Loucy (cell line): ENCODE data around the gene SLC38A1.

Source experiments
- H2AFZ ChIP-seq: fragments of 200-600 bp; sonication (generic); 2 replicates; pipeline ENCODE4 v1.6.0; 2016; ENCODE audit warnings: antibody characterized with exemption, mild to moderate bottlenecking, low read length, moderate library complexity
- H3F3A ChIP-seq: fragments of 200-600 bp; 2 replicates; pipeline ENCODE4 v1.6.0; 2016; ENCODE audit warnings: antibody characterized with exemption, low read depth, mild to moderate bottlenecking
- H3K27me3 ChIP-seq: fragments of 200-600 bp; sonication (generic); 2 replicates; pipeline ENCODE4 v1.6.1; 2014; ENCODE audit warnings: low read length, mild to moderate bottlenecking; ENCODE audit not compliant: insufficient read depth, poor library complexity, severe bottlenecking
- H3K36me3 ChIP-seq: fragments of 200-600 bp; sonication (generic); 2 replicates; pipeline ENCODE4 v1.6.1; 2016; ENCODE audit warnings: low read length; ENCODE audit not compliant: insufficient read depth
- H3K4me1 ChIP-seq: fragments of 200-600 bp; sonication (generic); 2 replicates; pipeline ENCODE4 v1.5.1; 2014; ENCODE audit warnings: low read length, mild to moderate bottlenecking; ENCODE audit not compliant: insufficient read depth, poor library complexity, severe bottlenecking
- H3K4me2 ChIP-seq: fragments of 200-600 bp; sonication (generic); 2 replicates; pipeline ENCODE4 v1.6.0; 2014; ENCODE audit warnings: antibody characterized with exemption, low read length, low read depth, mild to moderate bottlenecking; ENCODE audit not compliant: poor library complexity, severe bottlenecking
- H3K4me3 ChIP-seq: fragments of 200-600 bp; sonication (generic); 2 replicates; pipeline ENCODE4 v1.5.1; 2014; ENCODE audit warnings: low read length, mild to moderate bottlenecking, mixed read lengths; ENCODE audit not compliant: poor library complexity, severe bottlenecking
- H3K79me2 ChIP-seq: fragments of 200-600 bp; sonication (generic); 2 replicates; pipeline ENCODE4 v1.6.1; 2014; ENCODE audit warnings: low read length; ENCODE audit not compliant: insufficient read depth
- H3K9ac ChIP-seq: fragments of 200-600 bp; sonication (generic); 2 replicates; pipeline ENCODE4 v1.6.0; 2014; ENCODE audit warnings: mild to moderate bottlenecking, low read depth, low read length, moderate library complexity; ENCODE audit not compliant: poor library complexity, severe bottlenecking
- H3K9me2 ChIP-seq: fragments of 200-600 bp; sonication (generic); replicated peaks from 2 replicates; pipeline ENCODE4 v1.6.1; 2016; ENCODE audit warnings: low read depth, low read length, mixed read lengths
- H3K9me3 ChIP-seq: fragments of 200-600 bp; sonication (generic); 2 replicates; pipeline ENCODE4 v1.6.1; 2014; ENCODE audit warnings: mild to moderate bottlenecking, antibody characterized with exemption, low read length, low read depth; ENCODE audit not compliant: insufficient read depth
- H4K20me1 ChIP-seq: fragments of 200-600 bp; sonication (generic); 2 replicates; pipeline ENCODE4 v1.6.0; 2014; ENCODE audit warnings: antibody characterized with exemption, low read length, mild to moderate bottlenecking; ENCODE audit not compliant: insufficient read depth, poor library complexity, severe bottlenecking
- EZH2phosphoT487 ChIP-seq: fragments of 200-600 bp; IDR thresholded peaks from 2 replicates; pipeline ENCODE4 v1.6.1; 2018; ENCODE audit warnings: antibody characterized with exemption, mild to moderate bottlenecking, moderate library complexity, borderline replicate concordance
- TF ChIP-seq, protein P1 (sequence below): fragments of 200-600 bp; sonication (generic); conservative IDR thresholded peaks from 2 replicates; pipeline ENCODE4 v1.5.1; 2014; ENCODE audit warnings: mild to moderate bottlenecking, antibody characterized with exemption, low read length

The SLC38A1 gene

DNA sequence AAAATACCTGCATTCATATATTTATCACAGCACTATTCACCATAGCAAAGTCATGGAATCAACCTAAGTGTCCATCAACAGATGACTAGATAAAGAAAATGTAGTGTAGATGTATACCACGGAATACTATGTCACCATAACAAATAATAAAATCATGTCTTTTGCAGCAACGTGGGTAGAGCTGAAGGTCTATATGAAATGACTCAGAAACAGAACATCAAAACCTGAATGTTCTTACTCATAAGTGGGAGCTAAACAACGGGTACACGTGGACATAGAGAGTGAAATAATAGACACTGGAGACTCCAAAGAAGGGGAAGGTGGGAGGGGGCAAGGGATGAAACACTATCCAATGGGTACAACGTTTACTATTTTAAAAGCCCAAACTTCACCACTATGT, 37.9 kb downstream of the SLC38A1 start:
- Histone ChIP-seq H3F3A (no peaks in the 10 kb centered on the region), H3K79me2 (peaks cover 86% of the 10 kb centered on the region), H3K36me3 (peaks cover 56% of the 10 kb centered on the region), H3K27me3 (no peaks in the 10 kb centered on the region), H3K4me2 (no peak overlapping the region), H3K9me3 (no peaks in the 10 kb centered on the region), H2AFZ (no peak overlapping the region), H3K9ac (no peak overlapping the region), H3K9me2 (no peaks in the 10 kb centered on the region), H4K20me1 (peaks cover 42% of the 10 kb centered on the region), H3K4me1 (peaks cover 23% of the 10 kb centered on the region), H3K4me3 (no peak overlapping the region)
- no peak for TF ChIP-seq EZH2phosphoT487
- TF ChIP-seq, protein P1, sequence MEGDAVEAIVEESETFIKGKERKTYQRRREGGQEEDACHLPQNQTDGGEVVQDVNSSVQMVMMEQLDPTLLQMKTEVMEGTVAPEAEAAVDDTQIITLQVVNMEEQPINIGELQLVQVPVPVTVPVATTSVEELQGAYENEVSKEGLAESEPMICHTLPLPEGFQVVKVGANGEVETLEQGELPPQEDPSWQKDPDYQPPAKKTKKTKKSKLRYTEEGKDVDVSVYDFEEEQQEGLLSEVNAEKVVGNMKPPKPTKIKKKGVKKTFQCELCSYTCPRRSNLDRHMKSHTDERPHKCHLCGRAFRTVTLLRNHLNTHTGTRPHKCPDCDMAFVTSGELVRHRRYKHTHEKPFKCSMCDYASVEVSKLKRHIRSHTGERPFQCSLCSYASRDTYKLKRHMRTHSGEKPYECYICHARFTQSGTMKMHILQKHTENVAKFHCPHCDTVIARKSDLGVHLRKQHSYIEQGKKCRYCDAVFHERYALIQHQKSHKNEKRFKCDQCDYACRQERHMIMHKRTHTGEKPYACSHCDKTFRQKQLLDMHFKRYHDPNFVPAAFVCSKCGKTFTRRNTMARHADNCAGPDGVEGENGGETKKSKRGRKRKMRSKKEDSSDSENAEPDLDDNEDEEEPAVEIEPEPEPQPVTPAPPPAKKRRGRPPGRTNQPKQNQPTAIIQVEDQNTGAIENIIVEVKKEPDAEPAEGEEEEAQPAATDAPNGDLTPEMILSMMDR, result no peak

- Histone ChIP-seq H2AFZ (no peak overlapping the region), H4K20me1 (peaks cover 41% of the 10 kb centered on the region), H3K36me3 (peaks cover 60% of the 10 kb centered on the region), H3K4me1 (peaks cover 21% of the 10 kb centered on the region), H3K27me3 (no peaks in the 10 kb centered on the region), H3K4me3 (no peak overlapping the region), H3K9me2 (no peaks in the 10 kb centered on the region), H3K9me3 (no peaks in the 10 kb centered on the region), H3F3A (no peaks in the 10 kb centered on the region), H3K4me2 (no peak overlapping the region), H3K9ac (no peak overlapping the region), H3K79me2 (peaks cover 85% of the 10 kb centered on the region)
- TF ChIP-seq, protein P1, result no peak
- no peak for TF ChIP-seq EZH2phosphoT487
These were observed 38.5 kb downstream of the SLC38A1 start for GRCh38 chr12:46230306-46230705.

- Histone ChIP-seq H3K27me3 (no peaks in the 10 kb centered on the region), H3K9me2 (no peaks in the 10 kb centered on the region), H3K4me3 (no peak overlapping the region), H4K20me1 (peaks cover 37% of the 10 kb centered on the region), H3K36me3 (peaks cover 78% of the 10 kb centered on the region), H3F3A (no peaks in the 10 kb centered on the region), H3K9me3 (no peaks in the 10 kb centered on the region), H3K9ac (no peak overlapping the region), H3K4me1 (no peaks in the 10 kb centered on the region), H3K4me2 (no peak overlapping the region), H3K79me2 (peaks cover 66% of the 10 kb centered on the region), H2AFZ (no peak overlapping the region)
- TF ChIP-seq EZH2phosphoT487, result no peak
- TF ChIP-seq, protein P1, result no peak
These were observed 41.2 kb downstream of the SLC38A1 start for GRCh38 chr12:46227616-46228015.
